ENCODE results near the gene DSCAM. TPM values are rescaled to one million over a fixed set of nuclear protein-coding genes. Genes with fewer than 3 reads are reported as not detected.

The DSCAM gene
- total RNA-seq, 2 experiments from 2014 or later: not detected

DNA sequence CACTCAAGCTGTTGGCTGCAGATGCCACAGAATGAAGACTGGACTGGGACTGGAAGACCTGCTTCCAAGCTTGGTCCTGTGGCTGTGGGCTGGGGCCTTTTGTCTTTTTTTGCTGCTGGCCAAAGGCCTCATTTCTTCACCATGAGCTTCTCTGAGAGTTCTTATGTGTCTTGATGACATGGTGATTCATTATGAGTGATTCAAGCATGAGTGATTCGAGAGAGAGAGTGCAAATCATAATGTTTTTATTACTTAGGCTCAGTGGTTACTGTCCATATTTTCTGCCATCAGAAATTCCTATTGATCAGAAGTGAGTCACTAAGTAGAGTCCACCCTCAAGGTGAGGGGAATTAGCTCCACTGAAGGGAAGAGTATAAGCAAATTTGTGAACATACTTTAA is 885.7 kb downstream of the DSCAM start:
- H3K27ac ChIP-seq (ENCODE audit: low read depth in 1 of 2, low read length in 2 of 2): no peak overlapping the region
- DNase-seq (no peak), ATAC-seq (ENCODE audit: poor library complexity) (no peak)
- H3K4me3 Mint-ChIP-seq: no peak overlapping the region
- peaks cover 0 to 2% of the 10 kb centered on the region in 2 experiments for H3K9me3 ChIP-seq (ENCODE audit: control insufficient read depth in 1 of 2, insufficient read depth in 1 of 2, low read length in 2 of 2)
- no peaks in the 10 kb centered on the region for H3K4me1 ChIP-seq (ENCODE audit: insufficient read depth, low read length)
- no peaks in the 10 kb centered on the region for H3K36me3 ChIP-seq (ENCODE audit: insufficient read depth, low read length)
- no peak overlapping the region for H3K4me3 ChIP-seq (ENCODE audit: low read length)
- H3K27ac Mint-ChIP-seq: no peak overlapping the region
- ChIA-PET POLR2A (no interaction called here), CTCF (no interaction called here)
- H3K9me3 Mint-ChIP-seq: peaks cover 10% of the 10 kb centered on the region
- no peaks in the 10 kb centered on the region for H3K36me3 Mint-ChIP-seq (ENCODE audit: low read depth)
- intact Hi-C loops (cut with DNase I, micrococcal nuclease): no loop called here
- no peaks in the 10 kb centered on the region for H3K27me3 Mint-ChIP-seq
- TF ChIP-seq, protein P1, sequence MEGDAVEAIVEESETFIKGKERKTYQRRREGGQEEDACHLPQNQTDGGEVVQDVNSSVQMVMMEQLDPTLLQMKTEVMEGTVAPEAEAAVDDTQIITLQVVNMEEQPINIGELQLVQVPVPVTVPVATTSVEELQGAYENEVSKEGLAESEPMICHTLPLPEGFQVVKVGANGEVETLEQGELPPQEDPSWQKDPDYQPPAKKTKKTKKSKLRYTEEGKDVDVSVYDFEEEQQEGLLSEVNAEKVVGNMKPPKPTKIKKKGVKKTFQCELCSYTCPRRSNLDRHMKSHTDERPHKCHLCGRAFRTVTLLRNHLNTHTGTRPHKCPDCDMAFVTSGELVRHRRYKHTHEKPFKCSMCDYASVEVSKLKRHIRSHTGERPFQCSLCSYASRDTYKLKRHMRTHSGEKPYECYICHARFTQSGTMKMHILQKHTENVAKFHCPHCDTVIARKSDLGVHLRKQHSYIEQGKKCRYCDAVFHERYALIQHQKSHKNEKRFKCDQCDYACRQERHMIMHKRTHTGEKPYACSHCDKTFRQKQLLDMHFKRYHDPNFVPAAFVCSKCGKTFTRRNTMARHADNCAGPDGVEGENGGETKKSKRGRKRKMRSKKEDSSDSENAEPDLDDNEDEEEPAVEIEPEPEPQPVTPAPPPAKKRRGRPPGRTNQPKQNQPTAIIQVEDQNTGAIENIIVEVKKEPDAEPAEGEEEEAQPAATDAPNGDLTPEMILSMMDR (IDR thresholded peaks at IDR 0.05): no peak
- H3K27me3 ChIP-seq (ENCODE audit: control insufficient read depth in 1 of 2, insufficient read depth in 2 of 2, low read length in 2 of 2): no peaks in the 10 kb centered on the region
- no peaks in the 10 kb centered on the region for H3K4me1 Mint-ChIP-seq (ENCODE audit: low read depth)

Small RNA genes within 50 kb of the gene (microRNA-seq; reads per million reads assigned to microRNA genes)
- gene MIR4760 (ENCODE audit: borderline microRNAs expressed, borderline replicate concordance): not detected
